AG08395 (cell line): Measurements from ENCODE around the gene AP5Z1.
"Not testable (repeated sequence)": the region's sequence is repeated elsewhere in the genome, so short reads cannot be mapped to it uniquely, and the experiment has no call there.

ENCODE experiments used
- DNase-seq: peaks from one replicate; pipeline ENCODE4 v3.0.0; 2012; ENCODE audit warnings: mixed read lengths, low spot score

AP5Z1 gene

GRCh38 chr7:4788627-4789189 is 13.3 kb downstream of the AP5Z1 start:
- DNase-seq = no peak

GRCh38 chr7:4789194-4790077 is 14.0 kb downstream of the AP5Z1 start:
- DNase-seq = no peak

GRCh38 chr7:4790078-4790465 is 14.6 kb downstream of the AP5Z1 start:
- no peak for DNase-seq

GRCh38 chr7:4790516-4790991 is 15.1 kb downstream of the AP5Z1 start:
- DNase-seq = no peak

GRCh38 chr7:4791101-4791737 is 15.8 kb downstream of the AP5Z1 start:
- DNase-seq = no peak

- DNase-seq = peak; percentile 86
These were observed 16.5 kb downstream of the AP5Z1 start for GRCh38 chr7:4791738-4792536.

GRCh38 chr7:4792537-4793126 is 17.2 kb downstream of the AP5Z1 start:
- no peak for DNase-seq

GRCh38 chr7:4793385-4793993 is 18.1 kb downstream of the AP5Z1 start:
- not testable (repeated sequence) for DNase-seq

GRCh38 chr7:4794171-4794570 is 18.7 kb downstream of the AP5Z1 start:
- DNase-seq = not testable (repeated sequence)

- no peak for DNase-seq
These were observed 19.3 kb downstream of the AP5Z1 start for GRCh38 chr7:4794591-4795350.

- DNase-seq = no peak
These were observed 21.0 kb downstream of the AP5Z1 start for GRCh38 chr7:4796453-4796852.

- DNase-seq = peak; percentile 77
These were observed 22.7 kb downstream of the AP5Z1 start for GRCh38 chr7:4797858-4798705.

GRCh38 chr7:4798706-4799235 is 23.3 kb downstream of the AP5Z1 start:
- no peak for DNase-seq

GRCh38 chr7:4799508-4800268 is 24.3 kb downstream of the AP5Z1 start:
- DNase-seq = peak; percentile 44

GRCh38 chr7:4800487-4800886 is 25.1 kb downstream of the AP5Z1 start:
- no peak for DNase-seq

- DNase-seq = no peak
These were observed 25.8 kb downstream of the AP5Z1 start for GRCh38 chr7:4800926-4801838.

- no peak for DNase-seq
These were observed 26.4 kb downstream of the AP5Z1 start for GRCh38 chr7:4801839-4802231.
